HG03460 (cell line): ENCODE measurements around the gene ADSS1.
"Not testable (repeated sequence)": the region's sequence is repeated elsewhere in the genome, so short reads cannot be mapped to it uniquely, and the experiment has no call there.

ENCODE experiments used
- ATAC-seq: cut with Tn5 transposase; IDR thresholded peaks from one replicate; pipeline ENCODE4 v1.9.1; 2021; ENCODE audit not compliant: unreplicated experiment

Gene ADSS1

DNA sequence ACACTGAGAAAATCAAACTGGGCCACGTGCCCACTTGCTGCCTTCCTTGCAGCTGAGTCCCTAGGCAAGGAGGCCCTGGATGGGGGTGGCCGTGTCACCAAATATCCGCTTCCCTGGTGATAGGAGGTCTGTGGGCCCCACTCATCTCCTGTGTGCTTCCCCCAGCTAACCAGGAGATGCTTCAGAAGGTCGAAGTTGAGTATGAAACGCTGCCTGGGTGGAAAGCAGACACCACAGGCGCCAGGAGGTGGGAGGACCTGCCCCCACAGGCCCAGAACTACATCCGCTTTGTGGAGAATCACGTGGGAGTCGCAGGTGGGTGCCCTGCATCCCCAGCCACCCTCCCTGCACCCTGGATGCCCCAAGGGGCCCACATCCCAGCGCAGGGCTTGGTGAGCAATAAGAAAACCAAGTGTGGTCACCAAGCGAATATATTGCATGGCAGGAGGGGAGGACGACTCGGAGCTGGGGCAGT, 22.1 kb downstream of the ADSS1 start:
- ATAC-seq = no peak

DNA sequence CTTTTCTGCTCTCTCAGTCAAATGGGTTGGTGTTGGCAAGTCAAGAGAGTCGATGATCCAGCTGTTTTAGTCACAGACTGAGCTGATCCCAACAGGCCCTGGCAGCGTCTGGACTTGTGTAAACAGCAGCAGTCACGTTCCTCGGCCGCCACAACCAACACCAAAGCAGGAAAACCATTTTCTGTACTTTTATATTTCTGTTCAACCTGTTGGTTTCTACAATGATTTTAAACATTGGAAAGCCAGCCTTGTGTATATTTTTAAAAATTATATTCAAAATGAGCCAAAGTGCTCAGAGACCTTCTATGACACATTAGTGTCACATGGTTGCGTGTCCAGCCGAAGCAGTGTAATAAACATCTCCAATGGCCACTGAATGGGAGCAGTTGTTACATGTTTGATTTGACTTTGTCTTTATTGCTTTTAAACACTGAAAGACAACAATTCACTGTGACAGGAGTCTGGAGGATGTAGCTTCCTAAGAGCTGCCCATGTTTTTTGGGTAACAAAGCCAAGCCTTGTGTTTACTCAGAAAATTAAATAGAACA, 23.0 kb downstream of the ADSS1 start:
- no peak for ATAC-seq

DNA sequence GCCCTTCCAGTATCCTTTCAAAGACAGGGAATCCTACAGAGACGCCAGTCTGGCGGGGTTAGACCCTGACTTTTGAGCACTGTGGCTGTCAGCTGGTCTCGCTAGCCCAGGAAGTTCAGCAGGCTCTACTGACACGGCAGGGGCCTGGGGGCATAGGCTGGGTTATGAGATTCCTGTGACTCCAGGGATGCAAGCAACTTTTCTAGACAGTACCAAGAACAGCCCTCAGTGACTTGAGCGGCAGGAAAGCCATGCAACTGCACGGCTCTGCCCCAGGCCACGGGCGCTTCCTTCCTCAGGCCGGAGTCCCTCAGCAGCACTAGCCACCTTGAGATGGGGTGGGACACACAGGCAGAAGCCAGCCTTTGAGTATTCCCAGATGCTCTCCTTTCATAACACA, 23.8 kb downstream of the ADSS1 start:
- no peak for ATAC-seq

DNA sequence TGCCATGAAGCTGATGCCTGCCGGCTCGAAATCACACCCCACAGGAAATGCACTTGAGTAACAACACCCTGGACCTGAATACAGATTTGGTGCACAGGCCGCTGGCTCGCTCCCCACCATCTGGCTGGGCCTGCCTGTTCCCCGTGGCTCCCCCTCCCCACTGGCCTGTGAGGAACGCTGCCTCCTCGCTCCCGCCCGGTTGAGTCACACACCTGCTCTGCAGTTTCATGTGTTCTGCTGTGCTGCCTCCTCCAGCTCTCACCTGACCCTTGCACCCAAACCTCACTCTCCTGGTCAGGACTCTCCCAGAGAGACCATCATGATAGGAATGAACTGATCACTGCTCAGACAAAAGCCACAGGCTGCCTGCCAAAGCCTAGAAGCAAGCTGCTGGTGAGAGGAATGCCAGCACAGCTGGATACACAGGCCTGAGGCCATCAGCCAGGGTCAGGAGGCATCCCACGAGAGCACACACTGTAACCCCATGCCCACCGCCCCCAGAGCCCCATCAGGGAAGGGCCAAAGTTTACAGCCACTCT, 25.2 kb downstream of the ADSS1 start:
- ATAC-seq = no peak

DNA sequence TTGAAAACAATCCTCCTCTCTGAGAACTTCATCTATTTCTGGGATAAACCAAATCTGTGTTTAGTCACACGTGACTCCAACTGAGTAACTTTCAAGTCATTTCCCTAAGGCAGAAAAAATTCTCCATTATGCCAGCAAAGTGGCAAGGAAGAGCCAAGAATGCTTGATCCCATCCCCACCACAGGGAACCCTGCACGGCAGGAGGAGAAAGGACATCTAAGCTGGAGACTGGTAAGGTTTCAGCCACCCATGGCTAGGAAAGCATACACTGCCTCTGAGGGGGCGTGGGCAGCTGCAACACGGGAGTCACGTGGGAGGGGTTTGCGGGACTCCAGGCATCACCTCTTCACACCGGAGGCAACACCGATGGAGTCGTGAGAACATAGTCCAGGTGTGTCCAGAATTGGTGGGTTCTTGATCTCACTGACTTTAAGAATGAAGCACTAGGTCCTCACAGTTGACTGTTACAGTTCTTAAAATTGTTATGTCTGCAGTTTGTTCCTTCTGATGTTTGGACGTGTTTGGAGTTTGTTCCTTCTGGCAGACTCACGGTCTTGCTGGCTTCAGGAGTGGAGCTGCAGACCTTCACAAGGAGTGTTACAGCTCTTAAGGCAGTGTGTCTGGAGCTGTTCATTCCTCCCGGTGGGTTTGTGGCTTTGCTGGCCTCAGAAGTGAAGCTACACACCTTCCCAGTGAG, 26.2 kb downstream of the ADSS1 start:
- ATAC-seq = no peak

DNA sequence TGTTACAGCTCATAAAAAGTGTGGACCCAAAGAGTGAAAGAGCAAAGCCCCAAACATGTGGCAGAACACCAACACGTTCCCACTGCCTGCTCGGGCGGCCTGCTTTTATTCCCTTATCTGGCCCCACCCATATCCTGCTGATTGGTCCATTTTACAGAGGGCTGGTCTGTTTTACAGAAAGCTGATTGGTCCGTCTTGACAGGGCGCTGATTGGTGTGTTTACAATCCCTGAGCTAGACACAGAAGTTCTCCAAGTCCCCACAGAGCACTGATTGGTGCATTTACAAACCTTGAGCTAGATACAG, 26.7 kb downstream of the ADSS1 start:
- not testable (repeated sequence) for ATAC-seq

DNA sequence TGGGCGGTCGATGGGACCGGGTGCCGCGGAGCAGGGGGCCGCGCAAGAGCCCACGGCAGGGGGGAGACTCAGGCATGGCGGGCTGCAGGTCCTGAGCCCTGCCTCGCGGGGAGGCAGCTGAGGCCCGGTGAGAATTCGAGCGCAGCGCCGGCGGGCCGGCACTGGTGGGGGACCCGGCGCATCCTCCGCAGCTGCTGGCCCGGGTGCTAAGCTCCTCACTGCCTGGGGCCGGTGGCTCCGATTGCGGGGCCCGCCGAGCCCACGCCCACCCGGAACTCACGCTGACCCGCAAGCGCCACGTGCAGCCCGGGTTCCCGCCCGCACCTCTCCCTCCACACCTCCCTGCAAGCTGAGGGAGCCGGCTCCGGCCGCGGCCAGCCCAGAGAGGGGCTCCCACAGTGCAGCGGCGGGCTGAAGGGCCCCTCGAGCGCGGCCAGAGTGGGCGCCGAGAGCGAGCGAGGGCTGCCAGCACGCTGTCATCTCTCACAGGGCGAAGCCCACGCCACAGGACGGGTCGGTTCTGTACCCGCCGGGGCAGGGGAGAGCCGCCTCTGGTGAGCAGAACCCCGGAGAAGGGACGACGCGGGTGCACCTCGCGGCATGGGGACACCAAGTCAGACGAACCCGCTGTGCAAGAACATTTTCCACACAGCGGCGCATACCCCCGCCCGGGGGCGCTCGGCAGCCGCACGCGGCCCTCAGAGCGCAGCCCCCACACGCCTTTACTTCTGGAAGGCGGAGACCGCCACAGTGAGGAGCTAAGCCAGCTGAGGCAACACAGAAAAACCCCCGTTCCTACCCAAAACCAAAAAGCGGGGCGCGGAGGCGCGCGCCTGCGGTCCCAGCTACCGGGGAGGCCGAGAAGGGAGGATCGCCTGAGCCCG, 27.8 kb downstream of the ADSS1 start:
- ATAC-seq = no peak

DNA sequence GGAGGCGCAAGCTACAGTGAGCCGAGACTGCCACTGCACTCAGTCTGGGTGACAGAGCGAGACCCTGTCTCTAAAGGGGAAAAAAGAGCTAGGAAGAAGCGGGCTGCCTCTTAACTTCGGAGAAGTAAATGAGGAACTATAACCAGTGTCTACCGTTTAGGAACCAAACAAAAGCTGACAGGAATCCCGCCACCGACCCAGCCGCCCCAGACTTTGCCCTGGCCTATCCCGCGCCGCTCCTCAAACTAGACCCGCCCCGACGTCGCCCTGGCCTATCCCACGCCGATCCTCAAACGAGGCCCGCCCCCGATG, 28.4 kb downstream of the ADSS1 start:
- ATAC-seq = peak; percentile 80

DNA sequence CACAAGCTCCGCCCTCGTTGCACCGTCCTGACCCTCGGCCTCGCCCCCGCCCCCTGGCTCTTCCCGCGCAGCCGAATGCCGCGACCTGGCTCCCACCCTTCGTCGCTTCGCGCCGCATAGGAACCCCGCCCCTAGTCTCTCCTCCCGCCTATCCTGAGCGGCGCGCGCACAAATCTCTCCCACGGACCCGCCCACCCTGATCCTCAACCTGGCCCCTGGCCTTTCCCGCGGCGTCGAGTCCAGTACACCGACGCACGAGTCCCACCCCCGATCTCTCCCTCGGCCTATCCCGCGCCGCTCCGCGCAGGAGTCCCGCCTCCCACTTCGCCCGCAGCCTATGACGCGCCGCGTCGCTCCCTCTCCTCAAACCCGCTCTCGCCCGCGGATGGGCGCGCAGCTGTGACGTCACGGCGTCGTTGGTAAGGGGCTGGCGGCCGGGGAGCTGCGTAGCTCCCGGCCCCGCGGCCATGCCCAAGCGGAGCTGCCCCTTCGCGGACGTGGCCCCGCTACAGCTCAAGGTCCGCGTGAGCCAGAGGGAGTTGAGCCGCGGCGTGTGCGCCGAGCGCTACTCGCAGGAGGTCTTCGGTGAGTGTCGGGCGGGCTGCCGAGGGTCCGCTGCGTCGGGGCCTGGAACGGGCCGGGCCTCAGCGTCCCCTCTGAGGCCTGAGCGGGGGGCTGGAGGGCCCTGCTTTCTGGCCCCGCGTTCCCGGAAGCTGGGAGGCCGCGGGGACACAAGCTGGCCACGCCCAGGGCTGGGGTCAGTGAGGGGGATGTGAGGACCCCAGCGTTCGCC, 28.9 kb downstream of the ADSS1 start, which contains the start of gene SIVA1:
TSS of gene SIVA1 (plus strand) at position 413 of the 793 bp plus-strand sequence. CDS start at position 468, 55 bp downstream.
- peak; percentile 89 for ATAC-seq

DNA sequence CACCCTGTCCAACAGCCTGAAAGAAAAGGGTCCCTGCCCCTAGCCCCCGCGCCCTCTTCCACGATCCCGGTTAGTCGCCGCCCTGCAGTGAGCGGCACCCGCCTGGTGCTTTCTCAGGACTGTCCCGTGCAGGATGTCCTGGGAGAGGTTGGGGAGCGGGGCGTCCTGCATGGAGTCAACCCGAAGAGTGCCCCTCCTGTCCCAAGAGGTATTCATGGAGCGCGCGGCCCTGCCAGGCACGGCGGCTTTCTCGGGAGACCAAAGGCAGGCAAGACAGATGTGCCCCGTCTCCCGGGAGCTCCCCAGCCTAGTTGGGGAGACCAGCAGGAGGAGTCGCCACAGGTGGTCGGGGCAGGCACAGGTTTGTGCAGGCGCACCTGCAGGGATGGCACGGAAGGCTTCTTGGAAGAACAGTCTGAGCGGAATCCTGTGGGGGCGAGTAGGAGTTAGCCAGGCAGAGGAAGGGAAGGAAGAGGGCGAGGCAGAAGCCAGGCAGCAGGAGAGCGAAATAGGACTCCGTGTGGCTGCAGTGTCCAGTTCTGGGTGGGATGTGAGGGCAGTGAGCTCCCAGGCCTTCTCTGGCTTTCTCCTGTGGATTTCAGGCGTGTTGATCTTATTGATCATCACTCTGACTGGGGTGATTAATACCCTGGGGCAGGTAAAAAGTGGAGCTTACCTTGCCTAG, 29.6 kb downstream of the ADSS1 start:
- ATAC-seq = no peak

DNA sequence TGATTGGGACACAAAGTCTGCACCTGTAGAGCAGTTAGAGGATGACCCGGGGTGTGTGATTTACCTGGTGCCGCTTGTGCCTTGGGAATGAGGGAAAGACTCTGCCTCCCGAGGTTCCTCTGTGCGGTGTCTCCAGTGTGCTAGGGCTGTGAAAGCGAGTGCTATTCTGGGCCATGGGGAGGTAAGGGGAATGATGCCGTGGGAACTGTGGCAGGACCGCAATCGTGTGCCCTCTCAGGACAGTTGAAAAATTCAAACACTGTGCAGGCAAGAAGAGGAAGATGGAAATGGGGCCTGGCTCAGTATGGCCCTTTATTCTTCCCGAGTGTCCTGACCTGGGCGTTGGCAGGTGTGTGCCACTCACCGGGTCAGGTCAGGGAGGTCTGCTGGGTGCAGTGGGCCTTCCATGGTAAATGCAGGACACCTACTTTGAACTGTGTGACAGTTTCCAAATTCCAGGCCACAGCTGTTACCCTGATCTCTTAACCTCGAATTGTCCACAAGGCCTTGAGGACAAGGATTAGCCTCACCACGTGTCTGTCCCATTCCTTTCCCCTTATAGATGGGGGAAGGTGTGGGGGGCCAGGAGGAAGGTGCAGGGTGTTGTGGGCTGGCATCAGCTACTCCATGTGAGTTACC, 30.3 kb downstream of the ADSS1 start:
- ATAC-seq = no peak

DNA sequence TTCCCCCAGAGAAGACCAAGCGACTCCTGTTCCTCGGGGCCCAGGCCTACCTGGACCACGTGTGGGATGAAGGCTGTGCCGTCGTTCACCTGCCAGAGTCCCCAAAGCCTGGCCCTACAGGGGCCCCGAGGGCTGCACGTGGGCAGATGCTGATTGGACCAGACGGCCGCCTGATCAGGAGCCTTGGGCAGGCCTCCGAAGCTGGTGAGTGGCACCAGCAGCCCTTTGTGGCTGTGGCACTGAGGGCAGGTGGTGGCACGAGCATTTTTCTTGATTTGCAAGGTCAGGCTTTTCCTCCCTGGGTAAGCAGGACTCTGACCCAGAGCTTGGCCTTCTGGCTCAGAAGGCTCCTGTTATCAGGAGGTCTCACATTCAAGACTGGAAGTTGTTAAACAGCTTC, 31.6 kb downstream of the ADSS1 start:
- no peak for ATAC-seq

DNA sequence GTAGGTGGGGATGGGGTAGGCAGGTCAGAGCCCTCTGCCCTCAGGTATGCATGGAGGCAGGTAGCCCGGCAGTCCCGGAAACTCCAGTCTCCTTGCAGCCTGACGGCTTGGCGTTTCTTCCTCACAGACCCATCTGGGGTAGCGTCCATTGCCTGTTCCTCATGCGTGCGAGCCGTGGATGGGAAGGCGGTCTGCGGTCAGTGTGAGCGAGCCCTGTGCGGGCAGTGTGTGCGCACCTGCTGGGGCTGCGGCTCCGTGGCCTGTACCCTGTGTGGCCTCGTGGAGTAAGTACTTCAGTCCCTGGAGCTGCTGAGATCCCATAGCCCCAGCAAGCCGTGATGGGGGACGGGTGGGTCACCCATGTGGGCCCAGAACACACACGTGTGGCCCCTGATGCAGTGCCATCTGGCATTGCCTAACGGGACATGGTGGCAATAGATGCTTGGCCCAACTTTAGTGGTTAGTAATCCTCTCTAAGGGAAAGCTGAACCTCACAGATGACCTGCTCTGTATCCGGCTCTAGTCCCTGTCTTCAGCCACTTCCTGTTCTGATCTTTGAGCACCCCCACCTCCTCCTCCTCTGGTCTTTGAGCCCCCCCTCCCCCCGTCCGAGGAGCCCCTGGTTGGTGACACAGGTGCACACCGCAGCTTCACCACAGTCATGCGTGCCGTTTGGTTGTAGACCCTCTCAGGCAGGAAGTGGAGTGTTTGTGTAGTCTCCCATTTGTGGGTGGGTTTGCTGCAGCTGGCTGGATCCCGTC, 32.6 kb downstream of the ADSS1 start:
- no peak for ATAC-seq

DNA sequence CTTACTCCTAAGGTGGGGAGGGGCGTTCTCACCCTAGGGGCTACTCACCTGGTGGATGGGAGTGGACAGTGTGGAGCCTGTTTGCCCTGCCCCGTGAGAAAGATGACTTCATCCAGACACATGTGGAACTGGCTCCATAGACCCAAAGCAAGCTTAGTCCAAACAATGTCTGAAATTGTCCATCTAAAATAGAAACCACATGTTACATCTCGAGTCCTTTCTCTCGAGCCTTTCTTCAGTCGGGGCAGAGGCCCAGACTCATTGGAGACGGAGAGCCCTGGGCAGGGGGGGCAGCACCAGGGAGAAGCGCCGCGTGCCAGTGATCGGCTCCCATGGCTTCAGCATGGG, 33.2 kb downstream of the ADSS1 start:
- ATAC-seq = no peak

DNA sequence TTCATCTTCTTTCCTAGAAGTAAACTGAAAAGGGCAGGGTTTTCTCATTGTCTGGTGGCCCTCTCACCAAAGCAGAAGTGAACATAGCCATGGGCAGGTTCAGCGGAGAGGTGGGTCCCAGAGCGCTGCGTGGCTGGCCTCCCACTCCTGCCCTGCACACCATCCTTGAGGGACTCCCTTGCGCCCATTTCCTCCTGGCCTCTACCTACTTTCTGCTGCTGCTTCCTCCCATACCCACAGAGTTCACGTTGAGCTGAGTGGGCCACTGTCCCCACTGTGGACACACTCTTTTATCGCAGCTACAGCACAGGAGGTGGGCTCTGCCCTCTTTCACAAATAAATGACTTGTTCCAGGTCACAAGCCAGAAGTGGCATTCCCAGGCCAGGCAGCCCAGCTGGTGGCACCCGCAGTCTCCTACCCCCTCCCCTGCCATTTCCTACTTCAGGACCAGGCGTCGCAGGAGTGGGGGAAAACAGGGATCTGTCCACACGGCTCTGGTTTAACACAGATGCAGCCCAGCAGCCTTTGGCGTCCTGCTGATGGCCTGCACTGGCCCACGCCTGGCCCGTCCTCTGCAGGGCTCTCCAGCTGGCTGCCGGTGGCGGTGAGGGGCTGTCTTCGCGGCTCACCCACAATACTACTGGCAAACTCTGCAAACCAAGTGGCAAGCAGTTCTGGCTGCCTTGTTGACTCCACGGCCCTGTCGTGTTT, 33.8 kb downstream of the ADSS1 start:
- ATAC-seq = no peak

DNA sequence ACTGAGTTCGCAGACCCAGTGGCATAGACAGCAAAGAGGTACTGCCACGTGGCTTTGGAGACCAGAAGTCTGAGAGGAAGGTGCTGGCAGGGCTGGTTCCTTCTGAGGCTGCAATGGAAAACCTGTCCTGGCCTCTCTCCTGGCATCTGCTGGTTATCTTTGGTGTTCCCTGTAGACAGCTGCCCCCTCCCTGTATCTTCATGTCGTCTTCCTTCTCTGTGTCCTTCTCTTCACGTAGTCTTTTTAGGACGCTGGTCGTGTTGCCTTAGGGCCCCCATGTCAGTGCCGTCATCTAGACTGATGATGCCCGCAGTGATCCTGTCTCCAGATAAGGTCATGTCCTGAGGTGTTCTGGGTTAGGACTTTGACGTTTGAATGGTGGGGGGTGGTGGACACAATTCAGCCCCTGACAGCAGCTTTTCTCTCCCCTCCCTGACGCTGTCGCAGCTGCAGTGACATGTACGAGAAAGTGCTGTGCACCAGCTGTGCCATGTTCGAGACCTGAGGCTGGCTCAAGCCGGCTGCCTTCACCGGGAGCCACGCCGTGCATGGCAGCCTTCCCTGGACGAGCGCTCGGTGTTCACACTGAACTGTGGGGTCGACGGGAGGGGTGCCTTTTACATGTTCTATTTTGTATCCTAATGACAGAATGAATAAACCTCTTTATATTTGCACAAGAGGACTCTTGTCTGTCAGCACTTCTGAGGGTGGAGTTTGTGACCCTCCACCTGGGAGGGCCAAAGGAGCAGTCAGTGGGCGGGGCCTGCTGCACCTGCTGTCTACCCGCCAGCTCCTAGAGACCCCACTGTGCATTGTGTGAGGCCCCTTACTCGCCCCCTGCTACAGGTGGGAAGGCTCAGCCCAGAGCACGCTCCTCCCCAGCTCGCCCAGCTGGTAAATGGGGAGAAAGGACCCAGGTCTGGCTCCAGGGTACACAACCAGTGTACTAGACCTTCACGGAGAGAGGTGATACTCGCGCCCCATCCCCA, 35.2 kb downstream of the ADSS1 start:
- no peak for ATAC-seq

DNA sequence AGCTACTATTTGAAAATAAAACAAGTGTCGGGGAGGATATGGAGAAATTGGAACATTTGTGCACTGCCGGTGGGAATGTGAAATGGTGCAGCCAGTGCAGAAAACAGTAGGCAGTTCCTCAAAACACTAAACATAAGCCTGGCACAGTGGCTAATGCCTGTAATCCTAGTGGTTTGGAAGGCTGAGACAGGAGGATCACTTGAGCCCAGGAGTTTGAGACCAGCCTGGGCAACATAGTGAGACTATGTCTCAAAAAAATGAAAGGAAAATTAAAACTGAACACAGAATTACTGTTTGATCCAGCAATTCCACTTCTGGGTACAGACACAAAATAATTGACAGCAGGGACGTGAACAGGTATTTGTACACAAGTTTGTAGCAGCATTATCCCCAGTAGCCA, 41.5 kb downstream of the ADSS1 start:
- ATAC-seq = no peak
